H1 (cell line): ENCODE results near the gene DUS4L. TPM values are rescaled to one million over a fixed set of nuclear protein-coding genes. Genes with fewer than 3 reads are reported as not detected.

ENCODE experiments used
- polyA plus RNA-seq, 7 experiments: library from polyadenylated mRNA; depleted of rRNA in 3 of 7; stranded (reverse) in 5 of 7; unstranded in 2 of 7; fragments of >200 nt in 5 of 7; fragments of 200-250 nt in 2 of 7; gene quantifications; 1 replicate in 5 of 7; 2 replicates in 1 of 7; 4 replicates in 1 of 7; pipeline versions ENCODE4 v1.2.1 to v1.2.3, GENCODE V29; 2011 to 2013; ENCODE audit warnings: missing spikeins in 2 of 7, mixed read lengths in 2 of 7
- small RNA-seq: library from polyadenylated mRNA; stranded (forward); fragments of <200 nt; extraction: miRNeasy Mini kit (QIAGEN cat#:217004); gene quantifications from one replicate; pipeline ENCODE3, GENCODE V24; 2013; ENCODE audit not compliant: insufficient read depth
- total RNA-seq: library from RNA; stranded (reverse); fragmentation: NEBNext Ultra II Directional; extraction: Animal tissue kit (Norgen Biotek cat#: 25700); gene quantifications from 2 replicates; pipeline ENCODE4 v1.2.1, GENCODE V29; 2021

The DUS4L gene
- total and polyA plus RNA-seq, 2 of the 8 experiments (the other 6 are each of a cell fraction or from before 2014, with no cell fraction given): 6.1 to 11.5 TPM

Small RNA genes within 50 kb of the gene (small RNA-seq; reads per million reads assigned to genes)
- gene RF01233: not detected

Other genes starting within 250 kb of the DUS4L start
- gene GPR22, start 93.9 kb upstream of the DUS4L start, total RNA-seq: not detected in 2 replicates
- 0.02 TPM in 1 of 2 replicates, not detected in the other for gene GPR22, start 93.9 kb upstream of the DUS4L start, polyA plus RNA-seq (2011; rRNA removed)
- 18.1 and 28.1 TPM in 2 replicates for gene COG5, start 51 bp upstream of the DUS4L start, total RNA-seq
- 6.5 and 10.5 TPM in 2 replicates for gene COG5, start 51 bp upstream of the DUS4L start, polyA plus RNA-seq (2011; rRNA removed)
- 18.1 and 18.2 TPM in 2 replicates for gene BCAP29, start 16.3 kb downstream of the DUS4L start, total RNA-seq
- gene BCAP29, start 16.3 kb downstream of the DUS4L start, polyA plus RNA-seq (2011; rRNA removed): 3.0 and 6.8 TPM in 2 replicates
- gene SLC26A4, start 96.9 kb downstream of the DUS4L start, total RNA-seq: 0.35 TPM in 1 of 2 replicates, not detected in the other
- gene SLC26A4, start 96.9 kb downstream of the DUS4L start, polyA plus RNA-seq (2011; rRNA removed): 0.11 TPM in 1 of 2 replicates, not detected in the other
- 31.9 and 34.0 TPM in 2 replicates for gene CBLL1, start 180.2 kb downstream of the DUS4L start, total RNA-seq
- gene CBLL1, start 180.2 kb downstream of the DUS4L start, polyA plus RNA-seq (2011; rRNA removed): 23.5 and 27.0 TPM in 2 replicates
- not detected in 2 replicates for gene SLC26A3, start 239.3 kb downstream of the DUS4L start, total RNA-seq
- gene SLC26A3, start 239.3 kb downstream of the DUS4L start, polyA plus RNA-seq (2011; rRNA removed): not detected in 2 replicates